CD8-positive, alpha-beta memory T cell (primary cell): Measurements from ENCODE around the gene HES2. TPM values are rescaled to one million over a fixed set of nuclear protein-coding genes. Genes with fewer than 3 reads are reported as not detected.

Experiments used
- CTCF ChIA-PET: fragments of 350-600 bp; sonication (Branson Sonifier 250); formaldehyde crosslinking; loops from one replicate; lab custom pipeline; 2021; ENCODE audit warnings: antibody characterized with exemption; lab: Charles Lee
- POLR2A ChIA-PET: fragments of 350-600 bp; sonication (Branson Sonifier 250); formaldehyde crosslinking; loops from one replicate; lab custom pipeline; 2021; ENCODE audit warnings: antibody characterized with exemption; lab: Charles Lee
- DNase-seq, 5 donors: peaks; one replicate each; pipeline versions ENCODE4 v3.0.0 to v3.0.0-alpha.2; 2020 to 2022; ENCODE audit warnings: mixed read lengths in 1 of 5
- H3K27ac ChIP-seq: one replicate; pipeline ENCODE4 v1.7.0; 2013; ENCODE audit warnings: low read depth, mild to moderate bottlenecking, low read length, moderate library complexity
- H3K27me3 ChIP-seq: 2 replicates; pipeline ENCODE4 v1.7.0; 2013; ENCODE audit warnings: low read length, mild to moderate bottlenecking; ENCODE audit not compliant: insufficient read depth, poor library complexity, severe bottlenecking
- H3K36me3 ChIP-seq: 2 replicates; pipeline ENCODE4 v1.7.0; 2013; ENCODE audit warnings: mild to moderate bottlenecking, low read length, moderate library complexity; ENCODE audit not compliant: insufficient read depth
- H3K4me1 ChIP-seq: 2 replicates; pipeline ENCODE4 v1.7.0; 2013; ENCODE audit warnings: mild to moderate bottlenecking, low read length, moderate library complexity; ENCODE audit not compliant: insufficient read depth
- H3K4me3 ChIP-seq: 2 replicates; pipeline ENCODE4 v1.7.0; 2013; ENCODE audit warnings: mild to moderate bottlenecking, low read length
- H3K9me3 ChIP-seq: 2 replicates; pipeline ENCODE4 v1.7.0; 2013; ENCODE audit warnings: mild to moderate bottlenecking, low read length
- H3K27ac Mint-ChIP-seq, 8 donors: one replicate each; pipeline ENCODE4 v1.8.0; 2020 to 2021; ENCODE audit warnings: mixed read lengths in 8 of 8, mild to moderate bottlenecking in 6 of 8, inconsistent platforms in 3 of 8, moderate library complexity in 3 of 8
- H3K27me3 Mint-ChIP-seq, 2 donors: one replicate each; pipeline ENCODE4 v1.8.0; 2020 to 2021; ENCODE audit warnings: mixed read lengths in 2 of 2, mild to moderate bottlenecking in 1 of 2, moderate library complexity in 1 of 2
- H3K36me3 Mint-ChIP-seq, 3 donors: one replicate each; pipeline ENCODE4 v1.8.0; 2020 to 2021; ENCODE audit warnings: mixed read lengths in 3 of 3, inconsistent platforms in 1 of 3, mild to moderate bottlenecking in 1 of 3
- H3K4me1 Mint-ChIP-seq, 3 donors: one replicate each; pipeline ENCODE4 v1.8.0; 2020 to 2021; ENCODE audit warnings: mixed read lengths in 3 of 3, inconsistent platforms in 1 of 3, mild to moderate bottlenecking in 1 of 3
- H3K4me3 Mint-ChIP-seq, 7 donors: one replicate each; pipeline ENCODE4 v1.8.0; 2020 to 2021; ENCODE audit warnings: mixed read lengths in 7 of 7, mild to moderate bottlenecking in 6 of 7, moderate library complexity in 4 of 7, inconsistent platforms in 2 of 7
- H3K9me3 Mint-ChIP-seq, 5 donors: one replicate each; pipeline ENCODE4 v1.8.0; 2020 to 2022; ENCODE audit warnings: mixed read lengths in 5 of 5, mild to moderate bottlenecking in 3 of 5, moderate library complexity in 2 of 5, inconsistent platforms in 1 of 5
- polyA plus RNA-seq: library from polyadenylated mRNA; unstranded; fragments of 300-500 nt; fragmentation: Illumina TruSeq; gene quantifications from one replicate; pipeline ENCODE4 v1.2.3, GENCODE V29; 2021
- total RNA-seq, 2 experiments: library from RNA; stranded (reverse); gene quantifications; one replicate each; pipeline ENCODE4 v1.2.3, GENCODE V29; 2021

The HES2 gene
- total and polyA plus RNA-seq, 3 experiments from 2014 or later: 0.18 to 0.35 TPM; not detected in 1

GRCh38 chr1:6393400-6394187, 26.1 kb downstream of the HES2 start, which contains the start of gene ACOT7:
TSS of gene ACOT7 (minus strand) at chr1:6393767. CDS start at chr1:6393399, 368 bp downstream.
- peak within 1 kb of the TSS; percentile 86 for H3K27ac ChIP-seq
- Mint-ChIP-seq H3K27ac (peak within 1 kb of the TSS; percentile 91 to 99 (median 95)), H3K4me1 (peaks cover 16 to 24% (median 24%) of the 10 kb centered on the region in 3 donors), H3K9me3 (no peaks in the 10 kb centered on the region), H3K4me3 (peak within 1 kb of the TSS; percentile 85 to 98 (median 89)), H3K36me3 (peaks cover 0 to 1% (median 0%) of the 10 kb centered on the region in 3 donors), H3K27me3 (no peaks in the 10 kb centered on the region)
- POLR2A ChIA-PET: interaction anchor here (0.5 to 2.2 kb wide), 6 partner anchors 35 to 146 kb away, joined by 3 to 9 read pairs (median 7); no protein-coding TSS in a partner anchor
- H3K27me3 ChIP-seq: no peaks in the 10 kb centered on the region
- H3K36me3 ChIP-seq: no peaks in the 10 kb centered on the region
- peak within 1 kb of the TSS; percentile 75 for H3K4me3 ChIP-seq
- H3K4me1 ChIP-seq: peaks cover 26% of the 10 kb centered on the region
- peak; percentile 86 to 92 (median 89) for DNase-seq
- no peaks in the 10 kb centered on the region for H3K9me3 ChIP-seq
- CTCF ChIA-PET: interaction anchor here (0.9 to 3.0 kb wide), 6 partner anchors 10 to 149 kb away, joined by 3 to 23 read pairs (median 5); no protein-coding TSS in a partner anchor

- Histone ChIP-seq H3K27ac (no peak overlapping the region), H3K9me3 (no peaks in the 10 kb centered on the region), H3K4me3 (peak overlapping the region; percentile 58), H3K4me1 (peaks cover 26% of the 10 kb centered on the region), H3K27me3 (no peaks in the 10 kb centered on the region), H3K36me3 (no peaks in the 10 kb centered on the region)
- no peaks in the 10 kb centered on the region for H3K27me3 Mint-ChIP-seq
- CTCF ChIA-PET: interaction anchor here (1.1 to 3.0 kb wide), 5 partner anchors 11 to 45 kb away, joined by 4 to 23 read pairs (median 5); no protein-coding TSS in a partner anchor
- peaks cover 16 to 24% (median 24%) of the 10 kb centered on the region in 3 donors for H3K4me1 Mint-ChIP-seq
- no peak for DNase-seq
- POLR2A ChIA-PET: interaction anchor here (0.5 to 2.2 kb wide), 5 partner anchors 34 to 70 kb away, joined by 3 to 9 read pairs (median 3); no protein-coding TSS in a partner anchor
- H3K27ac Mint-ChIP-seq: peak overlapping the region in 7 of 8 donors; percentile 65 to 94 (median 82)
- H3K4me3 Mint-ChIP-seq: peak overlapping the region; percentile 77 to 93 (median 86)
- H3K36me3 Mint-ChIP-seq: peaks cover 0 to 1% (median 0%) of the 10 kb centered on the region in 3 donors
- no peaks in the 10 kb centered on the region for H3K9me3 Mint-ChIP-seq
Measured at GRCh38 chr1:6392809-6393399, 26.8 kb downstream of the HES2 start.

DNA sequence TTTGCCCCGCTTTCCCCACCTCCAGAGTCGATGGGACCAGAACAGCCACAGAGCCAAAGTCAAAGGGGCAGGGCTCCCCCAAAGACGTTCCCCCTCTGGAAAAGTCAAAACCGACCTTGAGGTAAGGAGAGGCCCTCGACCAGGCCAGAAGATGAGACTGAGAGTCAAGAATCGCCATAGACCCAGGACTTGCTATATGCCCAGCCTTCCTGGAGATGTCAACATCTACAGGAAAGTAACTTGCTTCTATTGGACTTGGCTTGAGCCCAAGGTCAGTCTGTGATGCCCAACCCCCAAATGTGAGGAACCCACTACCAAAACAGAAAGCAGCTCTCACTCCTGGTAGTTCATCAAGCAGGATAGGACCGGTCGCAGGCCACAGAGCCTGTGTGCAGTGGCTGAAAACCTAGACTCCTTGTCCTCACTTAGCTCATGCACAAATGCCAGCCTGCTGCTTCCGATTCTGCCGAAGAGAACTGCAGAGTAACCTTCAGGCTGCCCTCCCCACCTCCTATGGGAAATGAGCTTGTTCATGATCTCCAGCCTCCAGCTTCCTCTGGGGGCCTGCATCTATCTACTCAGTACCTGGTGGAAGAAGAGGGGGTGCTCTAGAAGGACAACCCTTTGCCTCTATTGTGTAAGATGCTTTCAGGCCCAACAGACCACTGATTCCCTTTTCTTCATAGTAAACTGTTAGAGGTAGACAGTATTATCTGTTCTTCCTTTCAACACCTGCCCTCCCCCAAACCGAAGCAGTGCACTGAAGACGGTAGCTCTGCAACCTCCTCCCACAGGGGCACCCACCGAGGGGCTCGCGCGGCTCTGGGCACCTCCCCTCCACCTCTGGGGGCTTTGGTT, 27.5 kb downstream of the HES2 start:
- Histone ChIP-seq H3K27me3 (no peaks in the 10 kb centered on the region), H3K9me3 (no peaks in the 10 kb centered on the region), H3K4me3 (peak overlapping the region; percentile 58), H3K27ac (no peak overlapping the region), H3K36me3 (no peaks in the 10 kb centered on the region), H3K4me1 (peaks cover 26% of the 10 kb centered on the region)
- DNase-seq: peak in 2 of 5 donors; percentile 12 to 49
- peaks cover 0 to 1% (median 0%) of the 10 kb centered on the region in 3 donors for H3K36me3 Mint-ChIP-seq
- ChIA-PET CTCF (interaction anchor here (1.1 to 3.0 kb wide), 3 partner anchors 14 to 44 kb away, joined by 4 to 23 read pairs (median 5); no protein-coding TSS in a partner anchor), POLR2A (interaction anchor here (1.0 to 1.7 kb wide), 2 partner anchors 33 to 43 kb away, joined by 3 to 9 read pairs; no protein-coding TSS in a partner anchor)
- peaks cover 16 to 24% (median 24%) of the 10 kb centered on the region in 3 donors for H3K4me1 Mint-ChIP-seq
- peak overlapping the region; percentile 38 to 94 (median 76) for H3K27ac Mint-ChIP-seq
- peak overlapping the region; percentile 71 to 90 (median 82) for H3K4me3 Mint-ChIP-seq
- H3K9me3 Mint-ChIP-seq: no peaks in the 10 kb centered on the region
- H3K27me3 Mint-ChIP-seq: no peaks in the 10 kb centered on the region

GRCh38 chr1:6389971-6390370, 29.7 kb downstream of the HES2 start:
- Histone ChIP-seq H3K36me3 (no peaks in the 10 kb centered on the region), H3K9me3 (no peaks in the 10 kb centered on the region), H3K27me3 (no peaks in the 10 kb centered on the region), H3K27ac (no peak overlapping the region), H3K4me3 (no peak overlapping the region), H3K4me1 (peaks cover 21% of the 10 kb centered on the region)
- H3K4me1 Mint-ChIP-seq: peaks cover 14 to 20% (median 20%) of the 10 kb centered on the region in 3 donors
- no peaks in the 10 kb centered on the region for H3K9me3 Mint-ChIP-seq
- peaks cover 0 to 1% (median 0%) of the 10 kb centered on the region in 3 donors for H3K36me3 Mint-ChIP-seq
- H3K4me3 Mint-ChIP-seq: peak overlapping the region in 1 of 7 donors; percentile 15
- no peaks in the 10 kb centered on the region for H3K27me3 Mint-ChIP-seq
- DNase-seq: no peak
- H3K27ac Mint-ChIP-seq: no peak overlapping the region
- ChIA-PET POLR2A (no interaction called here), CTCF (no interaction called here)

- Mint-ChIP-seq H3K4me3 (no peak overlapping the region), H3K36me3 (no peaks in the 10 kb centered on the region), H3K27ac (peak overlapping the region in 1 of 8 donors; percentile 23), H3K4me1 (no peaks in the 10 kb centered on the region), H3K9me3 (peaks cover 0 to 1% (median 0%) of the 10 kb centered on the region in 5 donors), H3K27me3 (no peaks in the 10 kb centered on the region)
- Histone ChIP-seq H3K27me3 (no peaks in the 10 kb centered on the region), H3K9me3 (no peaks in the 10 kb centered on the region), H3K4me3 (no peak overlapping the region), H3K27ac (no peak overlapping the region), H3K4me1 (no peaks in the 10 kb centered on the region), H3K36me3 (no peaks in the 10 kb centered on the region)
- DNase-seq: no peak
- CTCF ChIA-PET: no interaction called here
- POLR2A ChIA-PET: no interaction called here
Measured at GRCh38 chr1:6386371-6386949, 33.3 kb downstream of the HES2 start.

GRCh38 chr1:6385488-6386191, 34.1 kb downstream of the HES2 start:
- no peaks in the 10 kb centered on the region for H3K4me1 Mint-ChIP-seq
- CTCF ChIA-PET: interaction anchor here (1.1 to 2.1 kb wide), 3 partner anchors 19 to 37 kb away, joined by 4 to 9 read pairs (median 6); no protein-coding TSS in a partner anchor
- H3K27ac Mint-ChIP-seq: no peak overlapping the region
- Histone ChIP-seq H3K36me3 (no peaks in the 10 kb centered on the region), H3K4me1 (no peaks in the 10 kb centered on the region), H3K27ac (no peak overlapping the region), H3K4me3 (no peak overlapping the region), H3K9me3 (no peaks in the 10 kb centered on the region), H3K27me3 (no peaks in the 10 kb centered on the region)
- DNase-seq: no peak
- no peaks in the 10 kb centered on the region for H3K36me3 Mint-ChIP-seq
- H3K4me3 Mint-ChIP-seq: no peak overlapping the region
- POLR2A ChIA-PET: no interaction called here
- no peaks in the 10 kb centered on the region for H3K27me3 Mint-ChIP-seq
- peaks cover 0 to 1% (median 0%) of the 10 kb centered on the region in 5 donors for H3K9me3 Mint-ChIP-seq
